HL-60 (cell line): Measurements from ENCODE around the gene MEIS1.

Experiments used
- DNase-seq, 2 experiments: peaks; one replicate each; pipeline ENCODE4 v3.0.0-alpha.2; 2010 to 2020; ENCODE audit warnings: low read depth in 1 of 2, low spot score in 1 of 2
- H3K27ac ChIP-seq: fragments of 250-450 bp; sonication (Bioruptor Pico); replicated peaks from 2 replicates; pipeline ENCODE4 v1.5.1; 2020; ENCODE audit warnings: mild to moderate bottlenecking, moderate library complexity
- H3K27me3 ChIP-seq: fragments of 250-450 bp; sonication (Bioruptor Pico); 2 replicates; pipeline ENCODE4 v1.5.1; 2021; ENCODE audit warnings: mild to moderate bottlenecking, moderate library complexity; ENCODE audit not compliant: insufficient read depth, poor library complexity, severe bottlenecking
- H3K4me3 ChIP-seq: replicated peaks from 2 replicates; pipeline ENCODE4 v1.5.1; 2011; ENCODE audit warnings: mild to moderate bottlenecking, control low read depth, low read length; ENCODE audit not compliant: insufficient read depth
- GABPA ChIP-seq: IDR thresholded peaks from 2 replicates; pipeline ENCODE4 v1.6.1; 2012; ENCODE audit warnings: low read depth
- POLR2AphosphoS5 ChIP-seq: IDR thresholded peaks from 2 replicates; pipeline ENCODE4 v1.6.1; 2012; ENCODE audit warnings: low read depth
- SPI1 ChIP-seq: IDR thresholded peaks from 2 replicates; pipeline ENCODE4 v1.6.1; 2012; ENCODE audit warnings: low read depth, mild to moderate bottlenecking, borderline replicate concordance
- TF ChIP-seq, protein P1 (sequence below): IDR thresholded peaks from one replicate; pipeline ENCODE4 v1.5.1; 2011; ENCODE audit warnings: low read length, control low read depth, inconsistent platforms; ENCODE audit not compliant: insufficient read depth
- TF ChIP-seq, protein P2 (sequence below): IDR thresholded peaks from 2 replicates; pipeline ENCODE4 v1.6.1; 2012; ENCODE audit warnings: low read depth; ENCODE audit not compliant: insufficient replicate concordance

MEIS1 gene

DNA sequence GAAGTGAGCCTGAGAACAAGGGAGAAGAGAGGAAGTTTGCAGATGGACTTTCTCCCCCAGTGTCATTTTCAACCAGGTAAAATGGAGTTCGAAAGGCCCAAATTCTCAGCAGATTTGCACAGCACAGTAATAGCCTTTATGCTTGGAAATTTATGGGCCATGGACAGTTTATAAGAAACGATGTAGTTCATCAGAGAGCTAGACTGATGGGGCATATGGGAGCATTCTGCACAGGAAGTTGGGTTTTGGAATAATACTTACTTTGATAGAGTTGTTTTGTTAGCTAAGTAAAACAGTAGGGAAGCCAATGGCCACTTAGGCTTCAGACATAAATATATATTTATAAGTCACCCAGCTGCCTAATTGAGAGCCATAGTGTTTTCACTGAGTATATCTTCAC, 169.4 kb downstream of the MEIS1 start:
- no peak for DNase-seq
- TF ChIP-seq POLR2AphosphoS5 (no peak), SPI1 (0 out of 2 replicates have a peak, but pooled peaks have one; percentile 7)
- TF ChIP-seq, protein P1, sequence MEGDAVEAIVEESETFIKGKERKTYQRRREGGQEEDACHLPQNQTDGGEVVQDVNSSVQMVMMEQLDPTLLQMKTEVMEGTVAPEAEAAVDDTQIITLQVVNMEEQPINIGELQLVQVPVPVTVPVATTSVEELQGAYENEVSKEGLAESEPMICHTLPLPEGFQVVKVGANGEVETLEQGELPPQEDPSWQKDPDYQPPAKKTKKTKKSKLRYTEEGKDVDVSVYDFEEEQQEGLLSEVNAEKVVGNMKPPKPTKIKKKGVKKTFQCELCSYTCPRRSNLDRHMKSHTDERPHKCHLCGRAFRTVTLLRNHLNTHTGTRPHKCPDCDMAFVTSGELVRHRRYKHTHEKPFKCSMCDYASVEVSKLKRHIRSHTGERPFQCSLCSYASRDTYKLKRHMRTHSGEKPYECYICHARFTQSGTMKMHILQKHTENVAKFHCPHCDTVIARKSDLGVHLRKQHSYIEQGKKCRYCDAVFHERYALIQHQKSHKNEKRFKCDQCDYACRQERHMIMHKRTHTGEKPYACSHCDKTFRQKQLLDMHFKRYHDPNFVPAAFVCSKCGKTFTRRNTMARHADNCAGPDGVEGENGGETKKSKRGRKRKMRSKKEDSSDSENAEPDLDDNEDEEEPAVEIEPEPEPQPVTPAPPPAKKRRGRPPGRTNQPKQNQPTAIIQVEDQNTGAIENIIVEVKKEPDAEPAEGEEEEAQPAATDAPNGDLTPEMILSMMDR: no peak
- Histone ChIP-seq H3K27me3 (no peaks in the 10 kb centered on the region), H3K4me3 (no peak overlapping the region), H3K27ac (no peak overlapping the region)

DNA sequence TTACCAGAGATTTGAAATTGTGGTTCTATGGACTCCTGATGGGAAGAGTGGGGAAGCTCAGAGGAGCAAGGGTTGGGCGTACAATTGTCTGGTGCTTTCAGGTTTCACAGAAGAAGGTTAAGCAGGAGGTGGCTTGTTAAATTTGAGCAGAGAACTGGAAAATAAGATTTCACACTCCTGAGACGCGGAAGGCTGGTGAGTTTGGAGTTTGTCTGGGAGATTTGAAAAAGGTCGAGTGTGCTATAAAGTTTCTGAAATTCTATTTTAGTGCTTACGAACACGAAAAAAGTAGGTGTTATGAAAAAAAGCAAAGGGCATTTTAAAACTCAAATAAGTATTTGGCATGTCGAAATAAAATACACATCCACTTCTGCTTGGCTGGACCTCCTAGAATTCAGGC, 170.1 kb downstream of the MEIS1 start:
- no peak overlapping the region for H3K4me3 ChIP-seq
- no peaks in the 10 kb centered on the region for H3K27me3 ChIP-seq
- DNase-seq: no peak
- no peak for TF ChIP-seq GABPA
- TF ChIP-seq, protein P1: no peak
- TF ChIP-seq POLR2AphosphoS5: no peak
- TF ChIP-seq SPI1: no peak
- TF ChIP-seq, protein P2, sequence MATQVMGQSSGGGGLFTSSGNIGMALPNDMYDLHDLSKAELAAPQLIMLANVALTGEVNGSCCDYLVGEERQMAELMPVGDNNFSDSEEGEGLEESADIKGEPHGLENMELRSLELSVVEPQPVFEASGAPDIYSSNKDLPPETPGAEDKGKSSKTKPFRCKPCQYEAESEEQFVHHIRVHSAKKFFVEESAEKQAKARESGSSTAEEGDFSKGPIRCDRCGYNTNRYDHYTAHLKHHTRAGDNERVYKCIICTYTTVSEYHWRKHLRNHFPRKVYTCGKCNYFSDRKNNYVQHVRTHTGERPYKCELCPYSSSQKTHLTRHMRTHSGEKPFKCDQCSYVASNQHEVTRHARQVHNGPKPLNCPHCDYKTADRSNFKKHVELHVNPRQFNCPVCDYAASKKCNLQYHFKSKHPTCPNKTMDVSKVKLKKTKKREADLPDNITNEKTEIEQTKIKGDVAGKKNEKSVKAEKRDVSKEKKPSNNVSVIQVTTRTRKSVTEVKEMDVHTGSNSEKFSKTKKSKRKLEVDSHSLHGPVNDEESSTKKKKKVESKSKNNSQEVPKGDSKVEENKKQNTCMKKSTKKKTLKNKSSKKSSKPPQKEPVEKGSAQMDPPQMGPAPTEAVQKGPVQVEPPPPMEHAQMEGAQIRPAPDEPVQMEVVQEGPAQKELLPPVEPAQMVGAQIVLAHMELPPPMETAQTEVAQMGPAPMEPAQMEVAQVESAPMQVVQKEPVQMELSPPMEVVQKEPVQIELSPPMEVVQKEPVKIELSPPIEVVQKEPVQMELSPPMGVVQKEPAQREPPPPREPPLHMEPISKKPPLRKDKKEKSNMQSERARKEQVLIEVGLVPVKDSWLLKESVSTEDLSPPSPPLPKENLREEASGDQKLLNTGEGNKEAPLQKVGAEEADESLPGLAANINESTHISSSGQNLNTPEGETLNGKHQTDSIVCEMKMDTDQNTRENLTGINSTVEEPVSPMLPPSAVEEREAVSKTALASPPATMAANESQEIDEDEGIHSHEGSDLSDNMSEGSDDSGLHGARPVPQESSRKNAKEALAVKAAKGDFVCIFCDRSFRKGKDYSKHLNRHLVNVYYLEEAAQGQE: no peak
- no peak overlapping the region for H3K27ac ChIP-seq

DNA sequence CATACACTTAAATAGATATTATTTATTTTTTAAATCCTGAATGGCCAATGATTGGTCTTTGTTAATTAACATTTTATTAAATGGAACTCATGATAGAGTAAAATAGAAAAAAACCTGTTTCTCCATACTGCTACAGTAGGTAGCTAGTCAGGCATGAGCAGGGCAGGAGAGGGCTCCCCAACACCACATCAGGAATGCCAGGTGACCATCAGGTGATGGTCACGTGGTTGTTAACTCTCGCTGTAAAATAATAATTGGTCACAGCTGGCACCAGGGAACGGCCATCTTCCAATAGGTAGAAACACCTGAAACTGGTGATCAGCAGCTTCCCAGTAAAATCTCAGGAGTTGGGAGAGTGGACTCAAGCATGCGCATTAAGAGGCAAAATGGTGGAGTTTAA, 172.2 kb downstream of the MEIS1 start:
- no peak overlapping the region for H3K27ac ChIP-seq
- H3K4me3 ChIP-seq: no peak overlapping the region
- TF ChIP-seq GABPA (no peak), POLR2AphosphoS5 (no peak), SPI1 (no peak)
- TF ChIP-seq, protein P1: no peak
- TF ChIP-seq, protein P2: no peak
- DNase-seq: no peak
- H3K27me3 ChIP-seq: no peaks in the 10 kb centered on the region
